ENCODE results near the gene NRXN3. TPM values are rescaled to one million over a fixed set of nuclear protein-coding genes. Genes with fewer than 3 reads are reported as not detected.

The NRXN3 gene
- total and polyA plus RNA-seq, 2 experiments from 2014 or later: 0.69 to 1.5 TPM

GRCh38 chr14:78725086-78725485 lies 554.9 kb downstream of the NRXN3 start:
- DNase-seq (ENCODE audit: low read depth in 1 of 2, low spot score in 1 of 2): no peak
- no peaks in the 10 kb centered on the region for H3K36me3 ChIP-seq
- H3K4me3 ChIP-seq: no peak overlapping the region
- TF ChIP-seq CTCF (IDR thresholded peaks at IDR 0.05; ENCODE audit: low read depth, low read length): no peak
- H3K27me3 ChIP-seq: no peaks in the 10 kb centered on the region
- no peaks in the 10 kb centered on the region for H3K9me3 ChIP-seq (ENCODE audit: low read depth)
- H3K27ac ChIP-seq: no peak overlapping the region
- no peaks in the 10 kb centered on the region for H3K4me1 ChIP-seq (ENCODE audit: low read depth)

GRCh38 chr14:78737116-78737515 lies 566.9 kb downstream of the NRXN3 start:
- no peak overlapping the region for H3K4me3 ChIP-seq
- no peak for TF ChIP-seq CTCF (IDR thresholded peaks at IDR 0.05; ENCODE audit: low read depth, low read length)
- H3K4me1 ChIP-seq (ENCODE audit: low read depth): peaks cover 9% of the 10 kb centered on the region
- H3K27ac ChIP-seq: no peak overlapping the region
- H3K36me3 ChIP-seq: no peaks in the 10 kb centered on the region
- DNase-seq (ENCODE audit: low read depth in 1 of 2, low spot score in 1 of 2): no peak
- no peaks in the 10 kb centered on the region for H3K9me3 ChIP-seq (ENCODE audit: low read depth)
- H3K27me3 ChIP-seq: peaks cover 4% of the 10 kb centered on the region

- TF ChIP-seq CTCF (IDR thresholded peaks at IDR 0.05; ENCODE audit: low read depth, low read length): no peak
- Histone ChIP-seq H3K4me3 (no peak overlapping the region), H3K36me3 (no peaks in the 10 kb centered on the region), H3K4me1 (ENCODE audit: low read depth) (peaks cover 9% of the 10 kb centered on the region), H3K27ac (no peak overlapping the region), H3K9me3 (ENCODE audit: low read depth) (no peaks in the 10 kb centered on the region), H3K27me3 (peaks cover 4% of the 10 kb centered on the region)
- no peak for DNase-seq (ENCODE audit: low read depth in 1 of 2, low spot score in 1 of 2)
These were observed 567.4 kb downstream of the NRXN3 start for GRCh38 chr14:78737601-78738000.

GRCh38 chr14:78746086-78746595 lies 576.0 kb downstream of the NRXN3 start:
- H3K36me3 ChIP-seq: no peaks in the 10 kb centered on the region

GRCh38 chr14:78747813-78748212 lies 577.6 kb downstream of the NRXN3 start:
- no peaks in the 10 kb centered on the region for H3K9me3 ChIP-seq (ENCODE audit: low read depth)
- peaks cover 9% of the 10 kb centered on the region for H3K27me3 ChIP-seq
- H3K4me1 ChIP-seq (ENCODE audit: low read depth): no peaks in the 10 kb centered on the region
- H3K4me3 ChIP-seq: no peak overlapping the region
- no peaks in the 10 kb centered on the region for H3K36me3 ChIP-seq
- DNase-seq (ENCODE audit: low read depth in 1 of 2, low spot score in 1 of 2): no peak
- TF ChIP-seq CTCF (IDR thresholded peaks at IDR 0.05; ENCODE audit: low read depth, low read length): no peak
- no peak overlapping the region for H3K27ac ChIP-seq

More at GRCh38 chr14:78746086-78746595, 576.0 kb downstream of the NRXN3 start:
- Histone ChIP-seq H3K4me1 (ENCODE audit: low read depth) (no peaks in the 10 kb centered on the region), H3K27me3 (peaks cover 9% of the 10 kb centered on the region), H3K9me3 (ENCODE audit: low read depth) (no peaks in the 10 kb centered on the region), H3K4me3 (no peak overlapping the region), H3K27ac (no peak overlapping the region)
- DNase-seq (ENCODE audit: low read depth in 1 of 2, low spot score in 1 of 2): no peak
- no peak for TF ChIP-seq CTCF (IDR thresholded peaks at IDR 0.05; ENCODE audit: low read depth, low read length)

All from cardiac muscle cell (in vitro differentiated cells and primary cell).